ENCODE measurements around the gene FNBP1L.

GRCh38 chr1:93522721-93523120, 74.8 kb downstream of the FNBP1L start:
- no peak for TF ChIP-seq CTCF (IDR thresholded peaks at IDR 0.05)
- no peak for TF ChIP-seq TAF1 (IDR thresholded peaks at IDR 0.05; ENCODE audit: borderline replicate concordance, low read depth, low read length)
- no peak for TF ChIP-seq RAD21 (IDR thresholded peaks at IDR 0.05; ENCODE audit: low read length)
- TF ChIP-seq REST (IDR thresholded peaks at IDR 0.05; ENCODE audit: low read depth, low read length) = no peak
- TF ChIP-seq RXRA (IDR thresholded peaks at IDR 0.05; ENCODE audit: borderline replicate concordance, low read depth) = no peak
- no peak for TF ChIP-seq JUND (IDR thresholded peaks at IDR 0.05)
- no peak for TF ChIP-seq EZH2phosphoT487 (IDR thresholded peaks at IDR 0.05; ENCODE audit: borderline replicate concordance, low read depth)
- no peak for TF ChIP-seq POLR2AphosphoS5 (IDR thresholded peaks at IDR 0.05; ENCODE audit: low read depth, low read length)
- TF ChIP-seq ZBTB33 (IDR thresholded peaks at IDR 0.05; ENCODE audit: borderline replicate concordance, low read depth) = no peak
- no peak for TF ChIP-seq MAX (IDR thresholded peaks at IDR 0.05; ENCODE audit: low read depth)
- no peak for TF ChIP-seq GATA2 (CRISPR knock-in tag; IDR thresholded peaks at IDR 0.05)

Data from SK-N-SH (cell line).